Natural killer cell treated with Interleukin-12 subunit alpha and Interleukin-12 subunit beta and Interleukin-15 and Interleukin-18, amount 100 ng/mL, for 72 hours (primary cell): ENCODE measurements around the gene CYRIA. TPM values are rescaled to one million over a fixed set of nuclear protein-coding genes. Genes with fewer than 3 reads are reported as not detected.

ENCODE experiments used
- ATAC-seq, 2 donors: fragments of 150-1000 bp; cut with Tn5 transposase in 1 of 2; sonication (Bioruptor Pico), chemical (Tn5 transposase) in 1 of 2; 2 replicates each; pipeline ENCODE4 v1.10.0; 2021
- DNase-seq: peaks from one replicate; pipeline ENCODE4 v3.0.0; 2022; ENCODE audit warnings: low spot score
- H3K27ac Mint-ChIP-seq, 2 donors: 1 replicate in 1 of 2; 2 replicates in 1 of 2; pipeline ENCODE4 v1.8.0; 2022; ENCODE audit warnings: mixed read lengths in 2 of 2, mild to moderate bottlenecking in 1 of 2, moderate library complexity in 1 of 2
- H3K27me3 Mint-ChIP-seq, 2 donors: 1 replicate in 1 of 2; 2 replicates in 1 of 2; pipeline ENCODE4 v1.8.0; 2022; ENCODE audit warnings: mixed read lengths in 2 of 2
- H3K36me3 Mint-ChIP-seq: one replicate; pipeline ENCODE4 v1.8.0; 2022; ENCODE audit warnings: mixed read lengths
- H3K4me1 Mint-ChIP-seq, 2 donors: 1 replicate in 1 of 2; 2 replicates in 1 of 2; pipeline ENCODE4 v1.8.0; 2022; ENCODE audit warnings: low read depth in 2 of 2, mixed read lengths in 2 of 2, mild to moderate bottlenecking in 1 of 2
- H3K4me3 Mint-ChIP-seq: one replicate; pipeline ENCODE4 v1.8.0; 2022; ENCODE audit warnings: mixed read lengths
- H3K9me3 Mint-ChIP-seq: 2 replicates; pipeline ENCODE4 v1.8.0; 2022; ENCODE audit warnings: mixed read lengths
- total RNA-seq, 2 donors: library from RNA; stranded (reverse); gene quantifications; one replicate each; pipeline ENCODE4 v1.2.3, GENCODE V29; 2022

CYRIA gene
- total RNA-seq, 2 donors from 2014 or later = 5.1 to 13.3 TPM

GRCh38 chr2:16625759-16626158 lies 39.9 kb downstream of the CYRIA start:
- H3K36me3 Mint-ChIP-seq = peaks cover 4% of the 10 kb centered on the region
- DNase-seq (no peak), ATAC-seq (no peak)
- H3K9me3 Mint-ChIP-seq = no peaks in the 10 kb centered on the region
- peaks cover 85 to 93% of the 10 kb centered on the region in 2 donors for H3K4me1 Mint-ChIP-seq
- peak overlapping the region; percentile 59 for H3K4me3 Mint-ChIP-seq
- peak overlapping the region; percentile 75 to 89 for H3K27ac Mint-ChIP-seq
- no peaks in the 10 kb centered on the region for H3K27me3 Mint-ChIP-seq

- Mint-ChIP-seq H3K9me3 (no peaks in the 10 kb centered on the region), H3K27ac (peak overlapping the region; percentile 75 to 89), H3K4me3 (peak overlapping the region; percentile 59), H3K27me3 (no peaks in the 10 kb centered on the region), H3K4me1 (peaks cover 80 to 90% of the 10 kb centered on the region in 2 donors), H3K36me3 (peaks cover 4% of the 10 kb centered on the region)
- no peak for ATAC-seq
- DNase-seq = no peak
Measured at GRCh38 chr2:16625201-16625729, 40.4 kb downstream of the CYRIA start.

GRCh38 chr2:16624436-16624780 lies 41.2 kb downstream of the CYRIA start:
- Mint-ChIP-seq H3K27me3 (no peaks in the 10 kb centered on the region), H3K36me3 (peaks cover 9% of the 10 kb centered on the region), H3K27ac (peak overlapping the region; percentile 75 to 89), H3K4me3 (peak overlapping the region; percentile 59), H3K9me3 (no peaks in the 10 kb centered on the region), H3K4me1 (peaks cover 71 to 82% of the 10 kb centered on the region in 2 donors)
- ATAC-seq (no peak), DNase-seq (no peak)

GRCh38 chr2:16623564-16624435 lies 41.8 kb downstream of the CYRIA start:
- Mint-ChIP-seq H3K9me3 (no peaks in the 10 kb centered on the region), H3K4me3 (no peak overlapping the region), H3K4me1 (peaks cover 65 to 76% of the 10 kb centered on the region in 2 donors), H3K36me3 (peaks cover 9% of the 10 kb centered on the region), H3K27me3 (no peaks in the 10 kb centered on the region), H3K27ac (peak overlapping the region in 1 of 2 donors; percentile 89)
- DNase-seq = no peak
- ATAC-seq = no peak

GRCh38 chr2:16623031-16623430 lies 42.6 kb downstream of the CYRIA start:
- H3K9me3 Mint-ChIP-seq = no peaks in the 10 kb centered on the region
- DNase-seq = no peak
- no peak for ATAC-seq
- H3K4me3 Mint-ChIP-seq = no peak overlapping the region
- H3K27me3 Mint-ChIP-seq = no peaks in the 10 kb centered on the region
- peak overlapping the region in 1 of 2 donors; percentile 54 for H3K27ac Mint-ChIP-seq
- peaks cover 58 to 68% of the 10 kb centered on the region in 2 donors for H3K4me1 Mint-ChIP-seq
- H3K36me3 Mint-ChIP-seq = peaks cover 9% of the 10 kb centered on the region

GRCh38 chr2:16622399-16622968 lies 43.1 kb downstream of the CYRIA start:
- Mint-ChIP-seq H3K9me3 (no peaks in the 10 kb centered on the region), H3K4me1 (peaks cover 52 to 63% of the 10 kb centered on the region in 2 donors), H3K4me3 (no peak overlapping the region), H3K36me3 (peaks cover 9% of the 10 kb centered on the region), H3K27ac (peak overlapping the region in 1 of 2 donors; percentile 2), H3K27me3 (no peaks in the 10 kb centered on the region)
- DNase-seq (no peak), ATAC-seq (no peak)

- H3K4me3 Mint-ChIP-seq = no peak overlapping the region
- peaks cover 40 to 52% of the 10 kb centered on the region in 2 donors for H3K4me1 Mint-ChIP-seq
- peaks cover 9% of the 10 kb centered on the region for H3K36me3 Mint-ChIP-seq
- no peaks in the 10 kb centered on the region for H3K9me3 Mint-ChIP-seq
- H3K27me3 Mint-ChIP-seq = no peaks in the 10 kb centered on the region
- peak overlapping the region in 1 of 2 donors; percentile 58 for H3K27ac Mint-ChIP-seq
- no peak for ATAC-seq
- no peak for DNase-seq
Measured at GRCh38 chr2:16621316-16621715, 44.3 kb downstream of the CYRIA start.

GRCh38 chr2:16620590-16620989 lies 45.0 kb downstream of the CYRIA start:
- no peak for DNase-seq
- no peaks in the 10 kb centered on the region for H3K9me3 Mint-ChIP-seq
- no peak for ATAC-seq
- H3K27ac Mint-ChIP-seq = peak overlapping the region in 1 of 2 donors; percentile 58
- no peaks in the 10 kb centered on the region for H3K27me3 Mint-ChIP-seq
- H3K36me3 Mint-ChIP-seq = peaks cover 9% of the 10 kb centered on the region
- no peak overlapping the region for H3K4me3 Mint-ChIP-seq
- peaks cover 33 to 44% of the 10 kb centered on the region in 2 donors for H3K4me1 Mint-ChIP-seq

GRCh38 chr2:16619576-16620245 lies 45.9 kb downstream of the CYRIA start:
- H3K4me1 Mint-ChIP-seq = peaks cover 24 to 37% of the 10 kb centered on the region in 2 donors
- H3K27me3 Mint-ChIP-seq = no peaks in the 10 kb centered on the region
- H3K36me3 Mint-ChIP-seq = peaks cover 9% of the 10 kb centered on the region
- DNase-seq = no peak
- no peaks in the 10 kb centered on the region for H3K9me3 Mint-ChIP-seq
- H3K4me3 Mint-ChIP-seq = no peak overlapping the region
- ATAC-seq = no peak
- no peak overlapping the region for H3K27ac Mint-ChIP-seq

- Mint-ChIP-seq H3K4me1 (peaks cover 6 to 24% of the 10 kb centered on the region in 2 donors), H3K27ac (peak overlapping the region in 1 of 2 donors; percentile 70), H3K9me3 (no peaks in the 10 kb centered on the region), H3K4me3 (no peak overlapping the region), H3K27me3 (no peaks in the 10 kb centered on the region), H3K36me3 (peaks cover 5% of the 10 kb centered on the region)
- DNase-seq = no peak
- no peak for ATAC-seq
Measured at GRCh38 chr2:16617282-16618266, 48.1 kb downstream of the CYRIA start.
